ENCODE results near the gene TCF7.

GRCh38 chr5:134072471-134073210 lies 41.8 kb upstream of the TCF7 start:
- TF ChIP-seq CTCF (conservative IDR thresholded peaks at IDR 0.05; ENCODE audit: low read length), result no peak
- no peak for TF ChIP-seq EZH2phosphoT487 (IDR thresholded peaks at IDR 0.05; ENCODE audit: borderline replicate concordance, low read depth, low read length)

Measured in OCI-LY7 (cell line).